Breast epithelium (tissue), 4 donors: ENCODE data around the gene IFT88. TPM values are rescaled to one million over a fixed set of nuclear protein-coding genes. Genes with fewer than 3 reads are reported as not detected.

Experiments used
- DNase-seq, 2 donors: peaks; one replicate each; pipeline ENCODE4 v3.0.0-alpha.2; 2019; ENCODE audit warnings: low spot score in 2 of 2
- H3K27ac ChIP-seq, 2 donors: fragments of 200-600 bp; sonication (generic) in 1 of 2; one replicate each; pipeline ENCODE4 v1.5.1; 2016 to 2019; ENCODE audit warnings: mild to moderate bottlenecking in 1 of 2
- H3K27me3 ChIP-seq, 2 donors: fragments of 200-600 bp; sonication (generic) in 1 of 2; one replicate each; pipeline versions ENCODE4 v1.5.1 to v1.6.0; 2017 to 2019; ENCODE audit warnings: control low read depth in 1 of 2, mild to moderate bottlenecking in 1 of 2
- H3K36me3 ChIP-seq: fragments of 200-600 bp; one replicate; pipeline ENCODE4 v1.5.1; 2019
- H3K4me1 ChIP-seq, 2 donors: fragments of 200-600 bp; sonication (generic); one replicate each; pipeline ENCODE4 v1.5.1; 2016 to 2019; ENCODE audit warnings: control low read depth in 1 of 2
- H3K4me3 ChIP-seq, 3 donors: fragments of 200-600 bp; sonication (generic); 1 replicate in 2 of 3; 2 replicates in 1 of 3; pipeline ENCODE4 v1.5.1; 2016 to 2019; ENCODE audit warnings: mild to moderate bottlenecking in 3 of 3, moderate library complexity in 2 of 3
- H3K9me3 ChIP-seq, 2 donors: fragments of 200-600 bp; sonication (generic) in 1 of 2; one replicate each; pipeline ENCODE4 v1.5.1; 2016 to 2019; ENCODE audit warnings: control low read depth in 1 of 2
- CTCF ChIP-seq, 3 donors: fragments of 450-650 bp; IDR thresholded peaks; one replicate each; pipeline ENCODE4 v1.5.1; 2016 to 2017; ENCODE audit warnings: antibody characterized with exemption in 3 of 3, mild to moderate bottlenecking in 3 of 3, moderate library complexity in 3 of 3
- POLR2A ChIP-seq: fragments of 450-650 bp; IDR thresholded peaks from one replicate; pipeline ENCODE4 v1.6.1; 2016; ENCODE audit warnings: antibody characterized with exemption, mild to moderate bottlenecking, moderate library complexity
- POLR2AphosphoS5 ChIP-seq, 3 donors: sonication (generic); formaldehyde crosslinking; IDR thresholded peaks; one replicate each; pipeline ENCODE4 v1.6.1; 2017; ENCODE audit warnings: antibody characterized with exemption in 3 of 3
- intact Hi-C: fragments of 100-400 bp; cut with DNase I; formaldehyde crosslinking; loops from one replicate; pipeline ENCODE4 v1.15.1; 2023; ENCODE audit warnings: low total_unique reads
- total RNA-seq, 3 donors: library from RNA; depleted of rRNA; stranded (reverse); fragments of >200 nt; gene quantifications; one replicate each; pipeline ENCODE4 v1.1.0, GENCODE V29; 2016

Gene IFT88
- total RNA-seq, 3 donors from 2014 or later, result 13.9 to 35.0 (median 27.9) TPM

- Histone ChIP-seq H3K36me3 (no peaks in the 10 kb centered on the region), H3K4me1 (no peaks in the 10 kb centered on the region), H3K27me3 (no peaks in the 10 kb centered on the region), H3K27ac (no peak overlapping the region), H3K9me3 (peaks cover 0 to 14% of the 10 kb centered on the region in 2 donors), H3K4me3 (no peak overlapping the region)
- DNase-seq, result no peak
- intact Hi-C loops, result no loop called here
- TF ChIP-seq POLR2AphosphoS5 (IDR thresholded peaks at IDR 0.05) (no peak), POLR2A (no peak), CTCF (IDR thresholded peaks at IDR 0.05) (no peak)
These were observed 6.7 kb downstream of the IFT88 start for GRCh38 chr13:20573636-20574035.

GRCh38 chr13:20579191-20579590 is 12.2 kb downstream of the IFT88 start:
- H3K36me3 ChIP-seq, result peaks cover 4% of the 10 kb centered on the region
- no peak for TF ChIP-seq POLR2AphosphoS5 (IDR thresholded peaks at IDR 0.05)
- no peak for TF ChIP-seq CTCF (IDR thresholded peaks at IDR 0.05)
- no peak for TF ChIP-seq POLR2A

GRCh38 chr13:20580257-20580656 is 13.3 kb downstream of the IFT88 start:
- no peak for DNase-seq
- peaks cover 3 to 20% of the 10 kb centered on the region in 2 donors for H3K9me3 ChIP-seq
- H3K4me1 ChIP-seq, result no peaks in the 10 kb centered on the region
- no peaks in the 10 kb centered on the region for H3K27me3 ChIP-seq
- H3K4me3 ChIP-seq, result no peak overlapping the region
- H3K36me3 ChIP-seq, result peaks cover 4% of the 10 kb centered on the region
- TF ChIP-seq POLR2AphosphoS5 (IDR thresholded peaks at IDR 0.05) (no peak), CTCF (IDR thresholded peaks at IDR 0.05) (no peak), POLR2A (no peak)
- intact Hi-C loops, result no loop called here
- no peak overlapping the region for H3K27ac ChIP-seq

More at GRCh38 chr13:20579191-20579590, 12.2 kb downstream of the IFT88 start:
- Histone ChIP-seq H3K27ac (no peak overlapping the region), H3K4me3 (no peak overlapping the region), H3K4me1 (no peaks in the 10 kb centered on the region), H3K27me3 (no peaks in the 10 kb centered on the region), H3K9me3 (peaks cover 3 to 20% of the 10 kb centered on the region in 2 donors)
- no peak for DNase-seq
- intact Hi-C loops, result no loop called here

- Histone ChIP-seq H3K9me3 (peaks cover 3 to 13% of the 10 kb centered on the region in 2 donors), H3K4me3 (no peak overlapping the region), H3K4me1 (no peaks in the 10 kb centered on the region), H3K36me3 (peaks cover 4% of the 10 kb centered on the region), H3K27me3 (no peaks in the 10 kb centered on the region), H3K27ac (no peak overlapping the region)
- DNase-seq, result no peak
- TF ChIP-seq CTCF (IDR thresholded peaks at IDR 0.05) (no peak), POLR2A (no peak), POLR2AphosphoS5 (IDR thresholded peaks at IDR 0.05) (no peak)
- intact Hi-C loops, result no loop called here
These were observed 15.1 kb downstream of the IFT88 start for GRCh38 chr13:20582026-20582425.

- Histone ChIP-seq H3K36me3 (peaks cover 4% of the 10 kb centered on the region), H3K4me3 (no peak overlapping the region), H3K4me1 (no peaks in the 10 kb centered on the region), H3K27ac (no peak overlapping the region), H3K9me3 (peaks cover 3 to 6% of the 10 kb centered on the region in 2 donors), H3K27me3 (no peaks in the 10 kb centered on the region)
- no peak for DNase-seq
- no peak for TF ChIP-seq CTCF (IDR thresholded peaks at IDR 0.05)
- TF ChIP-seq POLR2A, result no peak
- TF ChIP-seq POLR2AphosphoS5 (IDR thresholded peaks at IDR 0.05), result no peak
- intact Hi-C loops, result no loop called here
These were observed 16.9 kb downstream of the IFT88 start for GRCh38 chr13:20583803-20584293.
